GM23338 (cell line): ENCODE results near the gene ABHD16A. TPM values are rescaled to one million over a fixed set of nuclear protein-coding genes. Genes with fewer than 3 reads are reported as not detected.

Experiments used
- ATAC-seq: fragments of 200-7000 bp; cut with Tn5 transposase; 3 replicates; pipeline ENCODE4 v1.9.1; 2020
- DNase-seq: peaks from one replicate; pipeline ENCODE4 v3.0.0-alpha.2; 2015; ENCODE audit warnings: low spot score
- H2AFZ ChIP-seq: fragments of 200-600 bp; sonication (generic); 2 replicates; pipeline ENCODE4 v1.8.0; 2016; ENCODE audit warnings: antibody characterized with exemption, mild to moderate bottlenecking, moderate library complexity
- H3F3A ChIP-seq: fragments of 200-600 bp; sonication (generic); replicated peaks from 2 replicates; pipeline ENCODE4 v1.8.0; 2017; ENCODE audit warnings: antibody characterized with exemption, mixed run types, low read depth
- H3K27ac ChIP-seq: fragments of 200-600 bp; sonication (generic); 2 replicates; pipeline ENCODE4 v1.6.1; 2016; ENCODE audit warnings: low read depth
- H3K27me3 ChIP-seq: fragments of 200-600 bp; sonication (generic); 2 replicates; pipeline ENCODE4 v1.8.0; 2016; ENCODE audit warnings: mild to moderate bottlenecking, mixed run types, moderate library complexity; ENCODE audit not compliant: insufficient read depth
- H3K36me3 ChIP-seq: fragments of 200-600 bp; sonication (generic); 2 replicates; pipeline ENCODE4 v1.8.0; 2016; ENCODE audit warnings: mild to moderate bottlenecking; ENCODE audit not compliant: insufficient read depth
- H3K4me1 ChIP-seq: fragments of 200-600 bp; sonication (generic); 2 replicates; pipeline ENCODE4 v1.8.0; 2016; ENCODE audit warnings: mild to moderate bottlenecking, moderate library complexity; ENCODE audit not compliant: insufficient read depth
- H3K4me2 ChIP-seq: fragments of 200-600 bp; sonication (generic); 2 replicates; pipeline ENCODE4 v1.7.1; 2017; ENCODE audit warnings: mixed run types
- H3K4me3 ChIP-seq: fragments of 200-600 bp; sonication (generic); 2 replicates; pipeline ENCODE4 v1.6.1; 2016; ENCODE audit warnings: mixed run types
- H3K79me2 ChIP-seq: fragments of 200-600 bp; sonication (generic); replicated peaks from 2 replicates; pipeline ENCODE4 v1.8.0; 2017; ENCODE audit warnings: mild to moderate bottlenecking; ENCODE audit not compliant: insufficient read depth
- H3K9me2 ChIP-seq: fragments of 200-600 bp; sonication (generic); 2 replicates; pipeline ENCODE4 v1.8.0; 2017; ENCODE audit not compliant: insufficient read depth
- H4K20me1 ChIP-seq: fragments of 200-600 bp; sonication (generic); replicated peaks from 2 replicates; pipeline ENCODE4 v1.8.0; 2017; ENCODE audit warnings: mild to moderate bottlenecking; ENCODE audit not compliant: insufficient read depth
- H3K27ac Mint-ChIP-seq: 2 replicates; pipeline ENCODE4 v1.8.0; 2020; ENCODE audit warnings: inconsistent platforms, mild to moderate bottlenecking, moderate library complexity, mixed read lengths
- H3K27me3 Mint-ChIP-seq: 3 replicates; pipeline ENCODE4 v1.8.0; 2022; ENCODE audit warnings: low read depth, mild to moderate bottlenecking, moderate library complexity, mixed read lengths, inconsistent platforms; ENCODE audit not compliant: insufficient read depth, poor library complexity
- H3K36me3 Mint-ChIP-seq: 3 replicates; pipeline ENCODE4 v1.8.0; 2021; ENCODE audit warnings: low read depth, mild to moderate bottlenecking, inconsistent platforms, moderate library complexity, mixed read lengths
- H3K4me1 Mint-ChIP-seq: 3 replicates; pipeline ENCODE4 v1.8.0; 2020; ENCODE audit warnings: mild to moderate bottlenecking, inconsistent platforms, mixed read lengths
- H3K4me3 Mint-ChIP-seq: 3 replicates; pipeline ENCODE4 v1.8.0; 2021; ENCODE audit warnings: moderate library complexity, mild to moderate bottlenecking, inconsistent platforms, mixed read lengths
- H3K9me3 Mint-ChIP-seq: 3 replicates; pipeline ENCODE4 v1.8.0; 2020; ENCODE audit warnings: moderate library complexity, mild to moderate bottlenecking, inconsistent platforms, mixed read lengths
- CREB1 ChIP-seq: fragments of 250-450 bp; sonication (Bioruptor Pico); IDR thresholded peaks from 2 replicates; pipeline ENCODE4 v1.5.0; 2020; ENCODE audit warnings: low read depth, mild to moderate bottlenecking, moderate library complexity
- EZH2 ChIP-seq: fragments of 200-600 bp; sonication (generic); IDR thresholded peaks from one replicate; pipeline ENCODE4 v1.8.0; 2017; ENCODE audit warnings: antibody characterized with exemption, mild to moderate bottlenecking, low read depth; ENCODE audit not compliant: unreplicated experiment
- EZH2phosphoT487 ChIP-seq: fragments of 200-600 bp; sonication (generic); IDR thresholded peaks from one replicate; pipeline ENCODE4 v1.8.1; 2018; ENCODE audit warnings: antibody characterized with exemption; ENCODE audit not compliant: unreplicated experiment
- JUNB ChIP-seq: IDR thresholded peaks from one replicate; pipeline ENCODE4 v1.6.1; 2016; ENCODE audit warnings: antibody characterized with exemption; ENCODE audit not compliant: unreplicated experiment
- NANOG ChIP-seq: IDR thresholded peaks from 2 replicates; pipeline ENCODE4 v1.6.1; 2016; ENCODE audit warnings: antibody characterized with exemption, borderline replicate concordance
- POLR2AphosphoS5 ChIP-seq: IDR thresholded peaks from 2 replicates; pipeline ENCODE4 v1.6.1; 2016; ENCODE audit warnings: antibody characterized with exemption, low read depth
- STAT1 ChIP-seq: IDR thresholded peaks from one replicate; pipeline ENCODE4 v1.6.1; 2016; ENCODE audit warnings: antibody characterized with exemption; ENCODE audit not compliant: unreplicated experiment
- ZNF114 ChIP-seq: fragments of 250-450 bp; sonication (Bioruptor Pico); IDR thresholded peaks from 2 replicates; pipeline ENCODE4 v1.5.0; 2020; ENCODE audit warnings: mild to moderate bottlenecking, moderate library complexity
- ZNF331 ChIP-seq: fragments of 250-450 bp; sonication (Bioruptor Pico); IDR thresholded peaks from 2 replicates; pipeline ENCODE4 v1.5.0; 2020; ENCODE audit warnings: low read depth, mild to moderate bottlenecking, moderate library complexity
- polyA plus RNA-seq: library from polyadenylated mRNA; unstranded; fragments of >200 nt; fragmentation: Nextera tagmentation; extraction: Ambion mirVana; gene quantifications from 2 replicates; pipeline ENCODE4 v1.2.1, GENCODE V29; 2016
- total RNA-seq: library from RNA; depleted of rRNA; stranded (reverse); fragments of >200 nt; shearing (Covaris generic); gene quantifications from 2 replicates; pipeline ENCODE4 v1.2.3, GENCODE V29; 2014
- TF ChIP-seq, protein P1 (sequence below): fragments of 250-450 bp; sonication (Bioruptor Pico); IDR thresholded peaks from 2 replicates; pipeline ENCODE4 v1.5.0; 2020; ENCODE audit warnings: mild to moderate bottlenecking, moderate library complexity
- TF ChIP-seq, protein P2 (sequence below), 2 experiments: fragments of 200-600 bp in 1 of 2; sonication (generic) in 1 of 2; conservative IDR thresholded peaks; 2 replicates each; pipeline versions ENCODE4 v1.5.1 to v1.6.1; 2016 to 2017; ENCODE audit warnings: antibody characterized with exemption in 2 of 2, low read depth in 2 of 2, mild to moderate bottlenecking in 2 of 2, moderate library complexity in 1 of 2
- TF ChIP-seq, protein P3 (sequence below): IDR thresholded peaks from 2 replicates; pipeline ENCODE4 v1.6.1; 2016; ENCODE audit warnings: antibody characterized with exemption
- TF ChIP-seq, protein P4 (sequence below): IDR thresholded peaks from one replicate; pipeline ENCODE4 v1.6.1; 2018; ENCODE audit warnings: antibody characterized with exemption; ENCODE audit not compliant: unreplicated experiment

The ABHD16A gene
- total and polyA plus RNA-seq, 2 experiments from 2014 or later = 26.9 to 37.0 TPM

DNA sequence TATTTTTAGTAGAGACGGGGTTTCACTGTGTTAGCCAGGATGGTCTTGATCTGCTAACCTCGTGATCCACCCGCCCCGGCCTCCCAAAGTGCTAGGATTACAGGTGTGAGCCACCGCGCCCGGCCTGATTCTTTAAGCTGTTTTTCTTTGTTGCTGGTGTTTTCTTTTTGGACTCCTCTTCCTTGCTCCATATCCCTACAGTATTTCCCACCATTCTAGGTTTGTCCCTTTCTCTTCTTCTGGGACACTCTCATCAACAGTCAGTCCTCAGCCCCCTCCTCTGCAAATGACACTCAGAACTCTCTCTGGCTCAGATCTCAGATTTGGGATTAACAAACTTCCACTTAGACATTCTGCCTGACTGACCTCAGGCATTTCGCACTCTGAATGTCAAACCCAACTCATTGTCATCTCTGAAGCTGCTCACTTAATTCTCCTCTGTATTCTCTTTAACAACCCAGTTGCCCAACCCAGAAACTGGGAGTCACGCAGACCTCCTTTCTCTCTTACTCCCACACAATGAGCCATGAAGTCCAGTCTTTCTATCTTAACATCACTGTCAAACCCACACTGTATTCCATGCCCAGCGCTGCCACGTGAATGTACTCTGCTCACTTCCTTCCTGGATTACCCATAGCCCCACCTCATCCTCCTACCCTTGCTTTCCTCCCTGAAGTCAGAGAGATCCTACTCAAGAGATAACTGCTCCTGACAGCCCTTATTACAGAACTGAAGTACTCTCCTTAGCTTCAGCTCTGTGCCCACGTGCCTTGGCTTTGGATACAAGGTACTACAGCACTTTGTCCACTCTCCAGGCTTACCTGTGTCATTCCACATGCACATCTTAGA is 22.6 kb upstream of the ABHD16A start:
- Histone ChIP-seq H3F3A (peaks cover 4% of the 10 kb centered on the region), H3K4me3 (no peak overlapping the region), H3K79me2 (no peaks in the 10 kb centered on the region), H3K4me1 (peaks cover 8% of the 10 kb centered on the region; the same call in 1 of the 2 replicates), H2AFZ (no peak overlapping the region), H3K27me3 (peaks cover 8% of the 10 kb centered on the region; the same call in 1 of the 2 replicates), H3K36me3 (no peaks in the 10 kb centered on the region), H4K20me1 (no peaks in the 10 kb centered on the region), H3K4me2 (no peak overlapping the region), H3K9me2 (no peaks in the 10 kb centered on the region), H3K27ac (no peak overlapping the region)
- ATAC-seq = no peak
- Mint-ChIP-seq H3K4me3 (no peak overlapping the region; the same call in 2 of the 3 replicates), H3K4me1 (peaks cover 15% of the 10 kb centered on the region; the same call in 2 of the 3 replicates), H3K36me3 (peaks cover 29% of the 10 kb centered on the region), H3K9me3 (no peaks in the 10 kb centered on the region; the same call in 2 of the 3 replicates), H3K27ac (no peak overlapping the region), H3K27me3 (peaks cover 15% of the 10 kb centered on the region)
- TF ChIP-seq, protein P1, sequence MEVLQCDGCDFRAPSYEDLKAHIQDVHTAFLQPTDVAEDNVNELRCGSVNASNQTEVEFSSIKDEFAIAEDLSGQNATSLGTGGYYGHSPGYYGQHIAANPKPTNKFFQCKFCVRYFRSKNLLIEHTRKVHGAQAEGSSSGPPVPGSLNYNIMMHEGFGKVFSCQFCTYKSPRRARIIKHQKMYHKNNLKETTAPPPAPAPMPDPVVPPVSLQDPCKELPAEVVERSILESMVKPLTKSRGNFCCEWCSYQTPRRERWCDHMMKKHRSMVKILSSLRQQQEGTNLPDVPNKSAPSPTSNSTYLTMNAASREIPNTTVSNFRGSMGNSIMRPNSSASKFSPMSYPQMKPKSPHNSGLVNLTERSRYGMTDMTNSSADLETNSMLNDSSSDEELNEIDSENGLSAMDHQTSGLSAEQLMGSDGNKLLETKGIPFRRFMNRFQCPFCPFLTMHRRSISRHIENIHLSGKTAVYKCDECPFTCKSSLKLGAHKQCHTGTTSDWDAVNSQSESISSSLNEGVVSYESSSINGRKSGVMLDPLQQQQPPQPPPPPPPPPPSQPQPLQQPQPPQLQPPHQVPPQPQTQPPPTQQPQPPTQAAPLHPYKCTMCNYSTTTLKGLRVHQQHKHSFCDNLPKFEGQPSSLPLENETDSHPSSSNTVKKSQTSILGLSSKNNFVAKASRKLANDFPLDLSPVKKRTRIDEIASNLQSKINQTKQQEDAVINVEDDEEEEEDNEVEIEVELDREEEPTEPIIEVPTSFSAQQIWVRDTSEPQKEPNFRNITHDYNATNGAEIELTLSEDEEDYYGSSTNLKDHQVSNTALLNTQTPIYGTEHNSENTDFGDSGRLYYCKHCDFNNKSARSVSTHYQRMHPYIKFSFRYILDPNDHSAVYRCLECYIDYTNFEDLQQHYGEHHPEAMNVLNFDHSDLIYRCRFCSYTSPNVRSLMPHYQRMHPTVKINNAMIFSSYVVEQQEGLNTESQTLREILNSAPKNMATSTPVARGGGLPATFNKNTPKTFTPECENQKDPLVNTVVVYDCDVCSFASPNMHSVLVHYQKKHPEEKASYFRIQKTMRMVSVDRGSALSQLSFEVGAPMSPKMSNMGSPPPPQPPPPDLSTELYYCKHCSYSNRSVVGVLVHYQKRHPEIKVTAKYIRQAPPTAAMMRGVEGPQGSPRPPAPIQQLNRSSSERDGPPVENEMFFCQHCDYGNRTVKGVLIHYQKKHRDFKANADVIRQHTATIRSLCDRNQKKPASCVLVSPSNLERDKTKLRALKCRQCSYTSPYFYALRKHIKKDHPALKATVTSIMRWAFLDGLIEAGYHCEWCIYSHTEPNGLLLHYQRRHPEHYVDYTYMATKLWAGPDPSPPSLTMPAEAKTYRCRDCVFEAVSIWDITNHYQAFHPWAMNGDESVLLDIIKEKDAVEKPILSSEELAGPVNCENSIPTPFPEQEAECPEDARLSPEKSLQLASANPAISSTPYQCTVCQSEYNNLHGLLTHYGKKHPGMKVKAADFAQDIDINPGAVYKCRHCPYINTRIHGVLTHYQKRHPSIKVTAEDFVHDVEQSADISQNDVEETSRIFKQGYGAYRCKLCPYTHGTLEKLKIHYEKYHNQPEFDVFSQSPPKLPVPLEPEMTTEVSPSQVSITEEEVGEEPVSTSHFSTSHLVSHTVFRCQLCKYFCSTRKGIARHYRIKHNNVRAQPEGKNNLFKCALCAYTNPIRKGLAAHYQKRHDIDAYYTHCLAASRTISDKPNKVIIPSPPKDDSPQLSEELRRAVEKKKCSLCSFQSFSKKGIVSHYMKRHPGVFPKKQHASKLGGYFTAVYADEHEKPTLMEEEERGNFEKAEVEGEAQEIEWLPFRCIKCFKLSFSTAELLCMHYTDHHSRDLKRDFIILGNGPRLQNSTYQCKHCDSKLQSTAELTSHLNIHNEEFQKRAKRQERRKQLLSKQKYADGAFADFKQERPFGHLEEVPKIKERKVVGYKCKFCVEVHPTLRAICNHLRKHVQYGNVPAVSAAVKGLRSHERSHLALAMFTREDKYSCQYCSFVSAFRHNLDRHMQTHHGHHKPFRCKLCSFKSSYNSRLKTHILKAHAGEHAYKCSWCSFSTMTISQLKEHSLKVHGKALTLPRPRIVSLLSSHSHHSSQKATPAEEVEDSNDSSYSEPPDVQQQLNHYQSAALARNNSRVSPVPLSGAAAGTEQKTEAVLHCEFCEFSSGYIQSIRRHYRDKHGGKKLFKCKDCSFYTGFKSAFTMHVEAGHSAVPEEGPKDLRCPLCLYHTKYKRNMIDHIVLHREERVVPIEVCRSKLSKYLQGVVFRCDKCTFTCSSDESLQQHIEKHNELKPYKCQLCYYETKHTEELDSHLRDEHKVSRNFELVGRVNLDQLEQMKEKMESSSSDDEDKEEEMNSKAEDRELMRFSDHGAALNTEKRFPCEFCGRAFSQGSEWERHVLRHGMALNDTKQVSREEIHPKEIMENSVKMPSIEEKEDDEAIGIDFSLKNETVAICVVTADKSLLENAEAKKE (CRISPR knock-in tag) = no peak
- TF ChIP-seq ZNF114 (CRISPR knock-in tag) = no peak
- TF ChIP-seq CREB1 (CRISPR knock-in tag) = no peak
- TF ChIP-seq ZNF331 = no peak
- no peak for TF ChIP-seq NANOG
- no peak for TF ChIP-seq JUNB
- TF ChIP-seq POLR2AphosphoS5 = no peak
- TF ChIP-seq, protein P2, sequence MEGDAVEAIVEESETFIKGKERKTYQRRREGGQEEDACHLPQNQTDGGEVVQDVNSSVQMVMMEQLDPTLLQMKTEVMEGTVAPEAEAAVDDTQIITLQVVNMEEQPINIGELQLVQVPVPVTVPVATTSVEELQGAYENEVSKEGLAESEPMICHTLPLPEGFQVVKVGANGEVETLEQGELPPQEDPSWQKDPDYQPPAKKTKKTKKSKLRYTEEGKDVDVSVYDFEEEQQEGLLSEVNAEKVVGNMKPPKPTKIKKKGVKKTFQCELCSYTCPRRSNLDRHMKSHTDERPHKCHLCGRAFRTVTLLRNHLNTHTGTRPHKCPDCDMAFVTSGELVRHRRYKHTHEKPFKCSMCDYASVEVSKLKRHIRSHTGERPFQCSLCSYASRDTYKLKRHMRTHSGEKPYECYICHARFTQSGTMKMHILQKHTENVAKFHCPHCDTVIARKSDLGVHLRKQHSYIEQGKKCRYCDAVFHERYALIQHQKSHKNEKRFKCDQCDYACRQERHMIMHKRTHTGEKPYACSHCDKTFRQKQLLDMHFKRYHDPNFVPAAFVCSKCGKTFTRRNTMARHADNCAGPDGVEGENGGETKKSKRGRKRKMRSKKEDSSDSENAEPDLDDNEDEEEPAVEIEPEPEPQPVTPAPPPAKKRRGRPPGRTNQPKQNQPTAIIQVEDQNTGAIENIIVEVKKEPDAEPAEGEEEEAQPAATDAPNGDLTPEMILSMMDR (conservative IDR thresholded peaks at IDR 0.05; ENCODE audit: low read depth in 2 of 2) = no peak
- TF ChIP-seq STAT1 = no peak
- no peak for TF ChIP-seq EZH2phosphoT487
- TF ChIP-seq, protein P3, sequence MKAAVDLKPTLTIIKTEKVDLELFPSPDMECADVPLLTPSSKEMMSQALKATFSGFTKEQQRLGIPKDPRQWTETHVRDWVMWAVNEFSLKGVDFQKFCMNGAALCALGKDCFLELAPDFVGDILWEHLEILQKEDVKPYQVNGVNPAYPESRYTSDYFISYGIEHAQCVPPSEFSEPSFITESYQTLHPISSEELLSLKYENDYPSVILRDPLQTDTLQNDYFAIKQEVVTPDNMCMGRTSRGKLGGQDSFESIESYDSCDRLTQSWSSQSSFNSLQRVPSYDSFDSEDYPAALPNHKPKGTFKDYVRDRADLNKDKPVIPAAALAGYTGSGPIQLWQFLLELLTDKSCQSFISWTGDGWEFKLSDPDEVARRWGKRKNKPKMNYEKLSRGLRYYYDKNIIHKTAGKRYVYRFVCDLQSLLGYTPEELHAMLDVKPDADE = no peak
- TF ChIP-seq, protein P4, sequence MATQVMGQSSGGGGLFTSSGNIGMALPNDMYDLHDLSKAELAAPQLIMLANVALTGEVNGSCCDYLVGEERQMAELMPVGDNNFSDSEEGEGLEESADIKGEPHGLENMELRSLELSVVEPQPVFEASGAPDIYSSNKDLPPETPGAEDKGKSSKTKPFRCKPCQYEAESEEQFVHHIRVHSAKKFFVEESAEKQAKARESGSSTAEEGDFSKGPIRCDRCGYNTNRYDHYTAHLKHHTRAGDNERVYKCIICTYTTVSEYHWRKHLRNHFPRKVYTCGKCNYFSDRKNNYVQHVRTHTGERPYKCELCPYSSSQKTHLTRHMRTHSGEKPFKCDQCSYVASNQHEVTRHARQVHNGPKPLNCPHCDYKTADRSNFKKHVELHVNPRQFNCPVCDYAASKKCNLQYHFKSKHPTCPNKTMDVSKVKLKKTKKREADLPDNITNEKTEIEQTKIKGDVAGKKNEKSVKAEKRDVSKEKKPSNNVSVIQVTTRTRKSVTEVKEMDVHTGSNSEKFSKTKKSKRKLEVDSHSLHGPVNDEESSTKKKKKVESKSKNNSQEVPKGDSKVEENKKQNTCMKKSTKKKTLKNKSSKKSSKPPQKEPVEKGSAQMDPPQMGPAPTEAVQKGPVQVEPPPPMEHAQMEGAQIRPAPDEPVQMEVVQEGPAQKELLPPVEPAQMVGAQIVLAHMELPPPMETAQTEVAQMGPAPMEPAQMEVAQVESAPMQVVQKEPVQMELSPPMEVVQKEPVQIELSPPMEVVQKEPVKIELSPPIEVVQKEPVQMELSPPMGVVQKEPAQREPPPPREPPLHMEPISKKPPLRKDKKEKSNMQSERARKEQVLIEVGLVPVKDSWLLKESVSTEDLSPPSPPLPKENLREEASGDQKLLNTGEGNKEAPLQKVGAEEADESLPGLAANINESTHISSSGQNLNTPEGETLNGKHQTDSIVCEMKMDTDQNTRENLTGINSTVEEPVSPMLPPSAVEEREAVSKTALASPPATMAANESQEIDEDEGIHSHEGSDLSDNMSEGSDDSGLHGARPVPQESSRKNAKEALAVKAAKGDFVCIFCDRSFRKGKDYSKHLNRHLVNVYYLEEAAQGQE = no peak
- no peak for TF ChIP-seq EZH2
- no peak for DNase-seq
